ENCODE results near the gene ACO1.

ACO1 gene

DNA sequence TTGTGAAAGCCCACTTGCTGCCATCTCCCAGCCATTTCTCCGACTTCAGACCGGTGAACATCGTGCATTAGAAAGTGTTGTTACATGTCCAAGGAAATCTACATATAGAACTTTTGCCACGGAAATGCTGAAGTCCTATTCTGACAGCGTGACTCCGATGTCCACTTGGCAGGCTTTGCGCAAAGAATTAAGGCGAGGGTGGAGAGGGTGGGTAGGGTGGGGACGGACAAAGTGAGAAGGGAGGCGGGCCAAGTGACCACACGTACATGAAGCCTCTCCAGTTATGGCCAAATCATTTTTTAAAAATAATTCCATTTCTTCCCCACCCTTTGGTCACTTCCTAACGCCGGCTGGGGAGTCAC is 460 bp upstream of the ACO1 start:
- no peak for DNase-seq

DNA sequence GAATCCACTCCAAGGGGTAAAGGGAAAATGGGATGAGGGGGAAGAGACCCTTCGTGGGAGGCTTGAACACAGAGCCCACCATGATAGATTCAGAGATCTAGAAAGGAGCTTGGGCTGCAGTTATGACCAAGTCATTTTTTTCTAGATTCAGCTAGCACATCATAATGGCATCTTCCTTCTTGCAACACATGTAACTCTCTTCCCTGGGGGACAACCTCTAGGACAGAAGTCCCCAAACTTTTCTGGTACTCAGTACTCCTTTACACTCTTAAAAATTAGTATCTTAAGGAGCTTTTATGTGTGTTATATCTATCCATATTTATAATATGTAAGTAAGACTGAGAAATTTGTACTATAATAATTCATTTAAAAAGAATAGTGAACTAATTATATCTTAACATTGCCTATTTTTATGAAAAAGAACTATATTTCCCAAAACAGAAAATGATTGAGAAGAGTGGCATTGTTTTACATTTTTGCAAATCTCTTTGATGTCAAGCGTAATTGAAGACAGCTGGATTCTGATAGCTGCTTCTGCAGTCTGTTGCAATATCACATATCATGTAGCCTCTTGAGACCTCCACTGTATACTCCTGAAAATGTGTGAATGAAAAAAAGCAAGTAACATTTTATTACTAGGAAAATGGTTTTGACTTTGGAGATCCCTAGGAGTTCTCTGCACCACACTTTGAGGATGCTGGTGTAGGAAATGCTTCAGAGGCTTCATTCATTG is 875 bp downstream of the ACO1 start:
- DNase-seq: no peak

DNA sequence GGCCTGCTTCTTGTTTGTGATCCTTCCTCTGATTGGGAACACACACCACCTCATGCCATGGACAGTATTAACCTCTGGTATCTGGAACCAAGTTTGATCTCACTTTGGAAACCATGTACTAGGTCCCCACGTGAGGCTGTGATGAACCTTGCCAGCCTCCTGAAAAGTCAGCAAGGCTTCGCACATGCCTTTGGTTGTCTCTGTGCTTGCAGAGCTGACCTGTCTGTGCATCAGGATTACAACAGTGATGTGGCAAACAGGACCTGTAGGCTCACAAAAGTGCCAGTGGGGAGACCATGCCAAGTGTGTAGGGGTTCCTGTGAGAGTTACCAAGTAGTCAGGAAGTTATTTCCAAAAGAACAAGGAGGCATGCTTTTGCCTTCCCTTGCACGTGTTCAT is 1.4 kb downstream of the ACO1 start:
- DNase-seq: no peak

DNA sequence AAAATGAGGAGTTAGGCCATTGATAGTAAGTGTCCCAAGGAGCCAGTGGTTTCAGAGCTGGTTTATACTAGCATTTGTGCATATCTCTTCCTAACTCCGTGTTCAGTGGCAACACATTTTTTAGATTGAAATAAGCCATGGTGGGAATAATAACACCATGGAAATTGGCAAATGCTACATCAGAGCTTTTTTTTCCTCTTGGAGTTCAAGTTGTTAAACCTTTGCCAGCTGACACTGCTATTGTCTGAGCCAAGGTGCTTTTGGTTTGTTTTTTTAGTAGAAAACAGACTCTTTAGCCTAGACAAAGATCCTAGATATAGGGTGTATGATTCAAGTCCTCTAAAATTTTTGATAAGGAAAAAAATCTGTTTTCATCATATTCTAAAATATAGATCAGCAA is 2.8 kb downstream of the ACO1 start:
- no peak for DNase-seq

DNA sequence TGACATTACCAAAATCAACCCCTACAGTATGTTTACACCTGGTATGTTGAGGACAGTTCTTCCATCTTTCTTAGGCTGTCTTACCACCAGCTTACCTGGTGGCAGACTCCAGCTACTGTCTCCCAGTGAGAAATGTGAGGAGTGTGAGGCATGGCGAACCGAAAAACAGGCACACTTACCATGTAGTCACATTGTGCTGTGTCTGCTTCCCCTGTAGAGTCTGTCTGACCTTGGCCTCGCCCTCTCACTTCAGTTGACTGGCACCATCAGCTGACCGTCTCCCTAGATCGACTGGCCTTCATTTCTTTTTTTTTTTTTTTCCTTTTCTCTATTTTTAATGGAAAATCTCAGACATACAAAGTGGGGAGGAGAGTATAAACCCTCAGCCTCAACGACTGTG is 4.9 kb downstream of the ACO1 start:
- no peak for DNase-seq

DNA sequence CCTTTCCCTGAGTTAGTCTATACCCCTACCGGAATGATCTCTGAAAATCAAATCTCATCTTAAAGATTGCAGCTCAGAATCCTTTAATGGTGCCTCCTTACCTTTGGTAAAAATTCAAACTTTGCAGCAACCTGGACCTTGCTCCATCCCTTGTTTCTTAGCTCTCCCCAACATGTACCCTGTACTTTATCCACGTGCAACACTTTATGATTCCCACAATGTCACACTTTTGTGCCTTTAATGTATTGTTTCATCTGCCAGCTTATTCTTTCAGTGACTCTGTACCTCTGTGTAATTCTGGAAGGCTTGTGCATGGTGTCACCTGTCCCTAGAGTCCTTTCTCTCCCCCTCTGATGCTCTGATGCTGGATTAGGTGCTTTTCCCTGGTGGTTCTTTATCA is 9.5 kb downstream of the ACO1 start:
- DNase-seq: no peak

DNA sequence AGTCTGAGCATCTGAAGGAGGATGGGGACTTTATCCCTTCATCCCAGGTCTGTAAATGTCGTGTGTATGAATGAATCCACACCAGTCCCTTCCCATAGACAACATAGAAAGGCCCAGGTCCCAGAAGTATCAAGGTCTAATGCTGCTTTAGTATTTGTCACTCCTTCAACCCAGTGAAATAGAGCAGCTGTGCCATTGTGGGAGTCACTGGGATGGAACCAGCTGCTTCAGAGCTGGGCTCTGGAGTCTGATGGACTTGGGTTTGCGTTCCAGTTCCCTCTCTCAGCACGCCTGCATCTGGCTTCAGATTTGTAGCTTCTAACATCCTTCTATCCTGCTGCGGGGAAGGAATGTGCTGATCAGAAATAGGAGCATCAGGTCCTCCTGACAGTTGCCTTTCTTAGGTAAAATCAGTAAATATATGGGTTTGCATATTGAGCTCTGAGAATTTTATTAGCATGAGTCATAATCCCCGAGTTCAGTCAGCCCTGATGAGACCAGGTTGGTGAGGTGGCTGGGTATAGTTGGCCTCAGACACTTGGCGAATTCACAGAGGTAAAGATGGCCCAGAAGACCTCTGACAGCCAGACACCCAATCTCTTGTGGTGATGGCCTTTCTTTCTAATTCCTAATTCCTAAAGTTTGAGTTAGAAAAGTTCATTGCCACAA is 10.1 kb downstream of the ACO1 start:
- no peak for DNase-seq

DNA sequence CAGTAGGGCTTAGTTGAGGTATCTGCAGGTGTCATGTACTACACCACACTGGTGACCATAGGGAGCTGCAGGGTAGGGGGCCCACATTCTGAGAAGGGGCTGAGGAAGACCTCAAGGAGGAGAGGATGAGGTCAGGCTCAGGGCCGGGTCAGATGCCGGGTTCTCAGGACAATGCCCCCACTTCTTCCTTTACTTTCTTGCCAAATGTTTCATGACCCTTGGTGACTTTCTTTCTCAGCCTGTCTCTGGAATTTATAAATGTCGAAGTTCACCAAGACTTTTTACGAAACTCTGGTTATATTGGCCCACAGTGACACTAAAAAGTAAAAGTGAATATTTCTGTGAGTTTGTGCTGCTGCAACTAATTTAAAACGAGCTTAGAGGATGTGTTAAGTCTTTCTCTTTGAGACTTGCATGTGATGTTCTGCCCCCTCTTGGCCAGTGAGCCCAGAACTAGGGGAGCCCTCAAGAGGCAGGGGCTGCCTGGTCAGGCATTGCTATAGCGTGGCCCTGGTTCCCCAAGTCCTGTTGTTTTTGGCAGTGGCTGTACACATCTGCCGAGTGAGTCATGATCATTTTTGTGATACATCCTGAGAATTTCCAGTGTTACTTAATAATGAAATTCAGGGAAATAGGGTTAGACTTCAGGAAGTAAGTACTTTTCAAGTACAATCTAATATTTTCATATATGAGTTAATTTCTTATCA is 11.2 kb downstream of the ACO1 start:
- DNase-seq: no peak

DNA sequence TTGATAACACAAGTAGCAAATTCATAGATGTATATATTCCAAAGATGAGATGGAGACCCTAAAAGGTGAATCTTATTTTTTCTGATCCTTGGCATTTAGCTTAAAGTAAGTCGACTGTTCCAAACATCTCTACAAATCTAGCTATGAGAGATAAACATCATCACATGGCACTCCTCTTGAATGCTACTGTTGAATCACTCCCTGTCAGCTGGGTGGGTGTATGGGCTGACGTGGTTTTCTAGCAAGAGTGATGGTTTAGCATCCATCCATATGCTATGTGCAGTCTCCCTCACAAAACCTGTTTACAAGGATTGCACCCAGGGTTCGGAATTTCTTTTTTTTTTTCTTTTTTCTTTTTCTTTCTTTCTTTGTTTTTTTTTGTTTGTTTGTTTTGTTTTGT is 13.8 kb downstream of the ACO1 start:
- DNase-seq: no peak

DNA sequence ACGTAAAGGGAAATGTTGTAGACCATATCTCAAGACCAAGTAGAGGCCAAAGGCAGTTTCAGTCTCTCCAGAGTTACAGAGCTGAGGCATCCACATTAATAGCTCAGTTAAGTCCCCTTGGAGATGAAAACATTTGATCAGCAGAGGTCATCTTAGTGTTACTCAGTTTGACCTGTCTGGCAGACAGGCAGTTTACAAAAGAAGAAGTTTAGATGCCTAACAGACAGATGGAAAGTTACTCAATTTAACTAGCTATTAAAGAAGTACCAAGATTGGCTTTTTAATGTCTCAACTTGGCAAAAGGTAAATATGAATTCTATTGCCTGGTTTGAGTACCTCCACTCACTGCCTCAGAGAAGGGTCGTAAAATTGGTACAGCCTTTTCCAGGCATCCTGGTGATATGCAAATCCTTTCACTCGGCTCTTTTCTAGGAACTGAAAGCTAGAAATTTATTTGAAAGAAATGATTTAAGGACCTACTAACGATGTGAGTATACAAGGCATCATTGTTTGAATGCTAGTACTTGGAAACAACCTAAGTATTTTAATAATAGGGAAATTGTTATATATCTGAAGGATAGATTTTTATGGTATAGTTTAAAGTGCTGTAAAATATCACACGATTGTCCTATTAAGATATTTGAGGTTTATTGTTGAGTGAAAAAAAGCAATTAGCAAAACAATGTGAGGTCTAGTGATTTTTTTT is 14.8 kb downstream of the ACO1 start:
- no peak for DNase-seq

DNA sequence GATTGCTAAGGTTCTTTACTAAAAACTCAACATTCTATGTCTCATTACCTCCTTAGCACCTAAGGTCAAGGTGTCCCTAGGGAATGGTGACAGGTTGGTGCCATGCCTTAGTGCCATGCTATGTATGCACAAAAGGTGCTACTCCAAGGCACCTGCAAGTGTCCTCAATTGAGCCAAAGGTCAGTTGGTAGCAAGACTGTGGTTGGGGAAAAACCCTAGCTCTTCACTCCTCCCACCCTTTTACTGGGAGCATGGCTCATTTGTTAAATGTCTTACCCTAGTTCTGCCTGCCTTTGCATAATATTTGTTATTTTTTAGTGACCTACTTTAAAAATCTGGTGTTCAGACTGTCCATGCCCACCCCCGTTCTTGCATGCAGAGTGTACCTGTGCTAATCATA is 17.0 kb downstream of the ACO1 start:
- DNase-seq: no peak

DNA sequence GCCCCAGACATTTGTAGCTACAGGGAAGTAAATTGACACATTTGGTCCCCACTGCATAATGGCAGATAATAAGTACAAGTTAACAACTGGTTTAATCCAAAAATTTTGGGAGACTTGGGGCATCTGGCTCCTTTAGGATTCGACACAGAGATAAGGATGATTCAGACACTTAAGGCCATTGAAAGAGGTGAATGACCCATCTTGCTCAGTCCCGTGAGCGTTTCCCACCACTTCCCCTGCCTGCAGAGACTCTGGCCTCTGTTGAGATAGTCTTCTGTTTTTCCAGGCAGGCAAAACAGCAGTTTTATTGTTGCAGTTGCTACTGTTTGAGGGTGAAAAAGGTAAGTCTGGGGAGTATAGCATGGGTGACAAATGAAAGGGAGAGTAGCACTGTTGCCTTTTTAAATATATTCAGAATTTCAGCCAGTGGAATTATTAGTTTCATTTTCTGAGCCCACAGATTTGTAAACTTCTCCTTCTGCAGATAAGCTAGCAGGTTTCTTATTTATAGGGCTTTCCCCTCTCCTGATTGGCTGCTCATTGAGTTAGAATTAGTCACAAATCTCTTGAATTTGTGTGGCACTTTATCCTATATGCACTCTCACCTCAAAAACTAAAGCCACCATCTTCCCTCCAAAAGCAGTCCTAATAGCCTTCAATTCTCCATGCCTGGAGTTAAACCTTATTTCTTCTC is 19.3 kb downstream of the ACO1 start:
- DNase-seq: no peak

DNA sequence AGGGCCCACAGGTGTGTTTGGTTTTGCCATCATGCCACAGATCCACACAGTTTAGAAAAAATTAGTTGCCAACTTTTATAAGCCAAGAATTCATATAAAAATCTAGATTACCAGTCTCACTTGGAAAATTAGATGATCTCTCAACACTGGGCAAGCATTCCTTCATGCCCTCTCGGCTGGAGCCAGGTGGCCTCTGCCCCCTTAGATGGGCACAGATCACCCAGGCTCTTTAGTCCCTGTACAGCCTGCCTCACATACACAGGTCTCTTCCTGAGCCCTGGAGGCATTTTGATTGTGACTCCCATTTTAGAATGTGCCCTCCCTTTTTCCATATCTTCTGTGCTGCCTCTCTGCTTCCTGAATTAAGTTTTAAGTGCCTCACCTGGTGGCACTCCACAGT is 20.0 kb downstream of the ACO1 start:
- DNase-seq: no peak

DNA sequence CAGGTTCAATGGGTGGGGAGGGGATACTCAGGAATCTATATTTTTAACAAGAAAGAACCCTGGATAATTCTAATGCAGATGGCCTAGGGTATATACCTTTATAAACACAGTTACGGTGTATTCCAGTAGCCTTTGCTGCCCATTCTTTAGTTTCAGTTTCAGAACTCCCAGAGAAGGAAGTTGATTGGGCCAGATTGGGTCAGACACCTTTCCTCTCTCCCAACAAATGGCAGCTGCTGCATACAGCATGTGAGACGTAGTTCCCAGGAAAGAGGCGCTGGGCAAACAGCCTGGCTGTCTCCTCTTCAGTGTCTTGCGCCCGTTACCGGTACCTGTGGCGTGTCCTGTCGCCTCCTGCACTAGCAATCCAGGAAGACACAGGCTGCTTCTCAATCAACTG is 20.4 kb downstream of the ACO1 start:
- no peak for DNase-seq

DNA sequence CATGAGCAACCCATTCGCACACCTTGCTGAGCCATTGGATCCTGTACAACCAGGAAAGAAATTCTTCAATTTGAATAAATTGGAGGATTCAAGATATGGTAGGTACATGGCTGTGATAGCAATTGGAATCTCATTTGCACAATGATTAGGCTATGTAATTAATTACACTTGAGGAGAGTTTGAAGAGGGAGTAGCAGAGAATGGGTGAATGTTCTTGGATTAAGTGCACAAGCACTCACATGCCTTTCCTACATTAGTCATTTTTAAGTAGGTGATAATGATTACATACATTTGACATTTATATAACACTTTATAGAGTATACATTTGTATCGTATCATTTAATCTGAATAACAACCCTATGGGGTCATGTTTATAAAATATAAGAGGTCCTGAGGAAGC is 21.1 kb downstream of the ACO1 start:
- no peak for DNase-seq

DNA sequence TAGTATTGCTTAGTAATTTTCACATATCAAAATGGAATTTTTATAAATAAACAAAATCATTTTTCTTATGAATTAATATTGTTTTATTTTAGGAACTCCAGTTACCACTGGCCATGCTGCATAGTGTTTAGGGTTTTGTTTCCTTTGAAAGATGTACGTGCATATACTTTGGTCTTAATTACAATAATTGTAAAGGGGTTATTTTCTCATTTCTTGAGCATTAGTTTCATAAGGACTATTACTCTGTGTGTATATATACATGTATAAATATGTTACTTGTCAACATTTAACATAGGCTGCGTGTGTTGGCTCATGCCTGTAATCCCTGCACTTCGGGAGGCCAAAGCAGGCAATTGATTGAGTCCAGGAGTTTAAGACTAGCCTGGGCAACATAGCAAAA is 21.6 kb downstream of the ACO1 start:
- no peak for DNase-seq

DNA sequence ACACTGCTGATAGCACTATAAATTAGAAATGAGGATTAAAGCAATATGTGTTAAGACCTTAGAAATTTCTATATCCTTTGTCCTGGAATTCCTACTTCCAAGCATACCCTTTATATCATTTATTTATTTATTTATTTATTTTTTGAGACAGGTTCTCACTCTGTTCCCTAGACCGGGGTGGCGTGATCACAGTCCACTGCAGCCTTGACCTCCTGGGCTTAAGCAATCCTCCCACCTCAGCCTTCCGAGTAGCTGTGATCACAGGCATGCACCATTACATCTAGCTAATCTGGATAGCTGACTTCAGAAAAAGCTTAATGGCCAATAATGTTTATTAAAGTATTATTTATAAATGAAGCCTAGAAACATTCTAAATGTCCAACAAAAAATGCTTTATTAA is 27.3 kb downstream of the ACO1 start:
- DNase-seq: no peak

DNA sequence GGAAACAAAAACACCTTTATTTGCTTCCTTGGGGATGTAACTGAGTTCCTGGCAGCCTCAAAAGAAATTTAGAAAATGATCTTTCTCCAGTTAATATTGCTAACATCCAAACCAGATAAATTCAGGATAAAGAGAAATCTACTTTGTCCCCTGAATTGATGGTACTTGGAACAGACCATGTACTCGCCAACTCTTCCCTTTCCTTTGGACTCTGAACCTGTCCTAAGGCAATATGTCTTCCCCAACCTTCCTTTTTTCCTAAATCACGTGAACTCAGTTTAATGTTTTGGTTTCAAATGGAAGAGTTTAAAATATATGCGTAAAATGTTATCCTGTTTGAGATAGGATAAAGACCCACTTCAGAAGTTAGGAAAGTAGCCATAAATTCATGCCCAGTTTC is 28.0 kb downstream of the ACO1 start:
- DNase-seq: no peak

DNA sequence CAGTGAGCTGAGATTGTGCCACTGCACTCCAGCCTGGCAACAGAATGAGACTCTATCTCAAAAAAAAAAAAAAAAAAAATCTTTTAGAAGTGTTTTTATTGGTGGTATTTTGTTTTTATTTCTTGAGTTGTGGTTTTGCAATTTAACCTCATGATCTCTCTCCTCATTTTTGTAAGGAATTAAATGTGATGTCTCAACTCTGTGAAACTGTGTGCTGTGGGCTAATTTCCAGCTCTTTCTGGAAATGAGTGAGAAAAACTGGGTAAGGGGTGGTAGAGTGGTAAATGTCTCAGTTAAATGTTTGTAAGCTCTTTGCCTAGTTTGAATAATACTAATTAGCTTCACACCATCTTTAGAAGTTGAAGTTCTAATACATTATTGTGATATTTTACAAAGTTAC is 29.0 kb downstream of the ACO1 start:
- no peak for DNase-seq

DNA sequence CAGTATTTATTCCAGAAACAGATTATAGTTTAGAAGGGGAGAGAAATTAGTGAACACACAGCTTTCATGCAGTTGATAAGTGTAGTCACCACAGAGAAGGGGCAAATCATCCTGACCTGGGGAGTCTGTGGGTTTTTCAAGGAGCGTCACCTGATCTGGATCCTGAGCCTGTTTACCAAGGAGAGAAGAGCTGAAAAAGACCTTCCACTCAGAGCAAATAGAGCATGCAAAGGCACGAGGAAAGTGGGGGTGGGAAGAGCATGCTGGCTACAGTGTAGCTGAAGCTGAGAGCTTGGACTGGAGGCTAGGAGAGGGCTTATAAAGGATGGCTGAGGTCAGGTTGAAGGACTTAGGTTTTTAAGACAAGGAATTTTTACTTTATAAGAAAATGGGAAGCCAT is 30.4 kb downstream of the ACO1 start:
- no peak for DNase-seq

DNA sequence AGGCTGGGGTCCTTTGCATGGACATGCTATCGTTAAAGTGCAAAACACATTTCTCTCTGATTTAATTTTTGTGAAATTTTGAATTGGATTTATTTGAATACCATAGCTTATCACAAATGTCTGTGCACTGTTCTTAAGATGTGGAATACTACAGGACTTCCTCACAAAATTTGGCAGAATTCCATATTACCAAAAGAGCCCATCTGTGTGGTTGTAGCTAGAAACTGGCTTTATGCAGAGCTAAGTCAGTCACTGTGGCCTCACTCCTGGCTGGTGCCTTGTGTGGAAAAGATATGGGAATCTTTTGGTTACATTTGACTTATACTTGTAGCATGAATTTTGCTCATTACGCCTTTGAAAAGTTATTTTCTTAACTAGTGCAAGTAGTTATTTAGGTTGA is 35.5 kb downstream of the ACO1 start:
- DNase-seq: no peak

DNA sequence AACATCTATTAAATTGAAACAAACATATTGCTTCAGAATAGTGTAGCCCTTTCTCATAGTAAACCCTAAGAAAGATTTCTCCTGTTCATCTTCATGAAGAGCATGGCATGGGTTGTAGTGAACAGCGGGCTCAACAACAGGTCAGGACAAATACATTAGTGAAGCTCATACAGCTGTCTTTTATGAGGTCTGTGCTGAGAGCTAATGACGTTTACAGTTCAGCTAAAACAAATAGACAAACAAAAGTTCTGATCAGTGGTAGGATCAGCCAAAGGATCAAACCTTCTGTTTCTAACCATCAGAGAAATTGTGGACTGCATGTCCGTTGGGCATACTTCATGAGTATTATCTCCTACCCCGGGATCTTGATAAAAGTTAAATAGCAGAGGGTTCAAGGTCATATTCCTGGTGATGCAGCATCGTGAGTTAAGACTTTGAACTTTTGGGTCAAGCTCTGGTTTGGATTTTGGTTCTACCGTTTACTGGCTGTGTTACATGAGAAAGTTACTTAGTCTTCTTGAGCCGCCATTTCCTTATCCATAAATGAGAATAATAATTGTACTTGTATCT is 37.9 kb downstream of the ACO1 start:
- DNase-seq: no peak

DNA sequence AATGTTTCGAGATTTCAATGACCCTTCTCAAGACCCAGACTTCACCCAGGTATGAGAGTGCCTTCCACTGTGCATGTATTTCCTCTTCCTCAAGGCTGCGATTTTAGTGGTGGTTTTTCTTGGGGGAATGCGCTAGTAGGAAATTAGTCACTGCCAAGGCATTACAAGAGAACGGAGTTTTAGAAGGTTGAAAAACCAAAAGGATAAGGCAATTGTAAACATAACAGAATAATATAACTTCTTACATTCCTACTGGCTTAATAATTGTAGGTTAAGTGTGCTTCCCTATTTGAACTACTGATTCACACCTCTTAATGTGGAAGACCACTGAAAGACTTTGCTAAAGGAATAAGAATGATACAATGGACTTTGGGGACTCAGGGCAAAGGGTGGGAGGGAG is 38.9 kb downstream of the ACO1 start:
- DNase-seq: no peak
